Measurements from ENCODE around the gene LIN37.

DNA sequence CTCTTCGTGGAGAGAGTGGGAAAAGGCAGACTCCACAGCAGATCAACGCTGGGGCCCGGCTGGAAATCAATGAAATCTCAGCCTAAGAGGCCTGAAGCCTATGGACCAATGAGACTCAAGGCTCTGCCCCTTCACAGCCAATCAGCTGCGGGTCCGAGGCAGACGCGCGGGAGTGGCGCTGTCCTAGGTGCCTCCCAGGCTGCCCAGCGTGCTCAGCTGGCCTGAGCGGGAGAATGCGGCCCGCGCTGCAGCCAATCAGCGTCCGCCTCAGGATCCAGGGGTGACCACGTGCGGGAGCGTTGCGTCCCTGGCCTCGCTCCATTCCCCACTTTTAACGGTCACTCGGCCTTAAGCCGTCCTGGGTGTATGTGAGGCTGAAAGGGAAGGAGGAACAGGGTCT, 44.2 kb upstream of the LIN37 start, which contains the start of gene ZBTB32:
- TF ChIP-seq, protein P1, sequence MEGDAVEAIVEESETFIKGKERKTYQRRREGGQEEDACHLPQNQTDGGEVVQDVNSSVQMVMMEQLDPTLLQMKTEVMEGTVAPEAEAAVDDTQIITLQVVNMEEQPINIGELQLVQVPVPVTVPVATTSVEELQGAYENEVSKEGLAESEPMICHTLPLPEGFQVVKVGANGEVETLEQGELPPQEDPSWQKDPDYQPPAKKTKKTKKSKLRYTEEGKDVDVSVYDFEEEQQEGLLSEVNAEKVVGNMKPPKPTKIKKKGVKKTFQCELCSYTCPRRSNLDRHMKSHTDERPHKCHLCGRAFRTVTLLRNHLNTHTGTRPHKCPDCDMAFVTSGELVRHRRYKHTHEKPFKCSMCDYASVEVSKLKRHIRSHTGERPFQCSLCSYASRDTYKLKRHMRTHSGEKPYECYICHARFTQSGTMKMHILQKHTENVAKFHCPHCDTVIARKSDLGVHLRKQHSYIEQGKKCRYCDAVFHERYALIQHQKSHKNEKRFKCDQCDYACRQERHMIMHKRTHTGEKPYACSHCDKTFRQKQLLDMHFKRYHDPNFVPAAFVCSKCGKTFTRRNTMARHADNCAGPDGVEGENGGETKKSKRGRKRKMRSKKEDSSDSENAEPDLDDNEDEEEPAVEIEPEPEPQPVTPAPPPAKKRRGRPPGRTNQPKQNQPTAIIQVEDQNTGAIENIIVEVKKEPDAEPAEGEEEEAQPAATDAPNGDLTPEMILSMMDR (IDR thresholded peaks at IDR 0.05; ENCODE audit: low read length) = no peak
- TF ChIP-seq EZH2 (IDR thresholded peaks at IDR 0.05; ENCODE audit: borderline replicate concordance, low read length) = no peak
